Muscle layer of colon (tissue), 2 donors: ENCODE results near the gene ATOH7.
"Not testable (repeated sequence)": the region's sequence is repeated elsewhere in the genome, so short reads cannot be mapped to it uniquely, and the experiment has no call there.

Experiments used
- H3K27ac ChIP-seq: one replicate; pipeline ENCODE4 v1.7.0; 2013; ENCODE audit warnings: low read depth, mild to moderate bottlenecking, low read length, moderate library complexity
- H3K27me3 ChIP-seq, 2 donors: one replicate each; pipeline ENCODE4 v1.7.0; 2013; ENCODE audit warnings: low read length in 2 of 2, mild to moderate bottlenecking in 2 of 2; ENCODE audit not compliant: insufficient read depth in 2 of 2, control insufficient read depth in 1 of 2
- H3K36me3 ChIP-seq: one replicate; pipeline ENCODE4 v1.7.0; 2013; ENCODE audit warnings: mild to moderate bottlenecking, low read length; ENCODE audit not compliant: insufficient read depth
- H3K4me1 ChIP-seq: one replicate; pipeline ENCODE4 v1.7.0; 2013; ENCODE audit warnings: mild to moderate bottlenecking, low read length; ENCODE audit not compliant: insufficient read depth
- H3K4me3 ChIP-seq, 2 donors: one replicate each; pipeline ENCODE4 v1.7.0; 2013; ENCODE audit warnings: low read length in 2 of 2, low read depth in 1 of 2, mild to moderate bottlenecking in 1 of 2, moderate library complexity in 1 of 2
- H3K9ac ChIP-seq: one replicate; pipeline ENCODE4 v1.7.0; 2013; ENCODE audit warnings: low read length
- H3K9me3 ChIP-seq: one replicate; pipeline ENCODE4 v1.7.0; 2013; ENCODE audit warnings: mild to moderate bottlenecking, low read length
- donor health status: abdominal sarcoma.
- donor health status: Adenocarcinoma of cecum.

Gene ATOH7

GRCh38 chr10:68231817-68232251, at the start of gene ATOH7:
TSS of gene ATOH7 (minus strand) at chr10:68232113. CDS start at chr10:68231677, 436 bp downstream.
- Histone ChIP-seq H3K27ac (peak within 1 kb of the TSS; percentile 73), H3K4me1 (peaks cover 4% of the 10 kb centered on the region), H3K9ac (peak within 1 kb of the TSS; percentile 68), H3K27me3 (no peaks in the 10 kb centered on the region), H3K36me3 (no peaks in the 10 kb centered on the region), H3K4me3 (peak within 1 kb of the TSS; percentile 74 to 84), H3K9me3 (no peaks in the 10 kb centered on the region)

DNA sequence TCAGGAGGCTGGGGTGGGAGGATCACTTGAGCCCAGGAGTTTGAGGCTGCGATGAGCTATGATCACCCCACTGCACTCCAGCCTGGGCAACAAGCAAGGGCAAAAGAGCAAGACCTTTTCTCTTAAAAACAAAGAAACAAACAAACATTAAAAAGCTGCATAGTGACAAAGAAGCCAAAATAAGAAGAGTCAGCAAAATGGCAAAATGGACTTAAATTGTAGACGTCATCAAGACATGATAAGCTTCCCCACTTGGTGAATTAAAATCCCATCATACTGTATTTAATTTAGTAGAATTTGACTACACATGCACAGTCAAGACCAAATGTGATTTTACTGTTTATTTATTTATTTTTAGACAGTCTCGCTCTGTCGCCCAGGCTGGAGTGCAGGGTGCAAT, 48.8 kb upstream of the ATOH7 start:
- no peaks in the 10 kb centered on the region for H3K9me3 ChIP-seq
- H3K4me1 ChIP-seq, result no peaks in the 10 kb centered on the region
- no peaks in the 10 kb centered on the region for H3K36me3 ChIP-seq
- H3K4me3 ChIP-seq, result no peak overlapping the region
- H3K27me3 ChIP-seq, result no peaks in the 10 kb centered on the region
- H3K9ac ChIP-seq, result no peak overlapping the region
- H3K27ac ChIP-seq, result no peak overlapping the region

DNA sequence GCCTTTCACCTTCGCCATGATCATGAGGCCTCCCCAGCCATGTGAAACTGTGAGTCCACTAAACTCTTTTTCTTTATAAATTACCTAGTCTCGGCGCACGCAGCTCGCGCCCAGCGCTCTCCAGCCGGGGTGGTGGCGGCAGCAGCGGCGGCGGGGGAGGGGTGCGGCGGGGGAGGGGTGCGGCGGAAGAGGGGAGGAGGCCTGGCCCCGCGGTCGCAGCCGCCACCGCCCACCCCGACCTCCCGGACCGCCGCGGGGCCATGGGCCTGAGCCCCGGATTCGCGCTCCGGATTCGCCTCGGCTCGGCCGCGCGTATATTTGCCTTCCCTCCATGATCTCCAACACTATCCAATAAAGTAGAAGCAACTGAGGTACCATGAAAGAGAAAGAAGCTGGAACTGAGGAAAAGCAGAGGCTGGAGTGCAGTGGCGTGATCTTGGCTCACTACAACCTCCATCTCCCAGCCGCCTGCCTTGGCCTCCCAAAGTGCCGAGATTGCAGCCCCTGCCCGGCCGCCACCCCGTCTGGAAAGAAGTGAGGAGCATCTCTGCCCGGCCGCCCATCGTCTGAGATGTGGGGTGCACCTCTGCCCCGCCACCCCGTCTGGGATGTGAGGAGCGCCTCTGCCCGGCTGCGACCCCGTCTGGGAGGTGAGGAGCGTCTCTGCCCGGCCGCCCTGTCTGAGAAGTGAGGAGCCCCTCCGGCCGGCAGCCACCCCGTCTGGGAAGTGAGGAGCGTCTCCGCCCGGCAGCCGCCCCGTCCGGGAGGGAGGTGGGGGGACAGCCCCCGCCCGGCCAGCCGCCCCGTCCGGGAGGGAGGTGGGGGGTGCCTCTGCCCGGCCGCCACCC, 47.2 kb upstream of the ATOH7 start:
- not testable (repeated sequence) for H3K27me3 ChIP-seq, H3K9ac ChIP-seq, H3K4me1 ChIP-seq

DNA sequence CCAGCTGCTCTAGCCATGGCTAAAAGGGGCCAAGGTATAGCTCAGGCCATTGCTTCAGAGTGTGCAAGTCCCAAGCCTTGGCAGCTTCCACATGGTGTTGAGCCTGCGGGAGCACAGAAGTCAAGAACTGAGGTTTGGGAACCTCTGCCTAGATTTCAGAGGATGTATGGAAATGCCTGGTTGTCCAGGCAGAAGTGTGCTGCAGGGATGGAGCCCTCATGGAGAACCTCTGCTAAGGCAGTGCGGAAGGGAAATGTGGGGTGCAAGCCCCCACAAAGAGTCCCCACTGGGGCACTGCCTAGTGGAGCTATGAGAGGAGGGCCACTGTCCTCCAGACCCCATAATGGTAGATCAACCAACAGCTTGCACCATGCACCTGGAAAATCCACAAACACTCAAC, 45.9 kb upstream of the ATOH7 start:
- H3K4me3 ChIP-seq, H3K27me3 ChIP-seq, H3K27ac ChIP-seq, H3K9ac ChIP-seq, H3K4me1 ChIP-seq, H3K9me3 ChIP-seq, H3K36me3 ChIP-seq: not testable (repeated sequence)

More for the DNA sequence above, 47.2 kb upstream of the ATOH7 start:
- H3K9me3 ChIP-seq, H3K36me3 ChIP-seq, H3K4me3 ChIP-seq, H3K27ac ChIP-seq: not testable (repeated sequence)

DNA sequence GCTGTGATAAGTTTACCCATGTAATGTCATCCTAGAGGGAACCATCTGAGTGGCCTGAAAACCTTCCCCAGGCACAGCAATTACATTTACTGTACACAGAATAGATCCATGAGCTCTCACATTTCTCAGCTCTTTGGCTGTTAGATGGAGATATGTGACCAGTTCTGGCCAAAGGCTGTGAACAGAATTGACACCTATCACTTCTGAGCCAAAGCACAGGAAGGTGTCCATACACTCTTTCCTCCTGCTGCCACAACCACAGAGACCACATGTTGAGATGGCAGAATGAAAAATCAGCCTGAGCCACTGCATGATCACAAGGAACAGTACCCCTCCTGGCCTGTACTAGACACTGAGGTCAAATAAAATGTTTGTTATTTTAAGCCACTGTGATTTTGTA, 44.3 kb upstream of the ATOH7 start:
- no peaks in the 10 kb centered on the region for H3K36me3 ChIP-seq
- no peak overlapping the region for H3K9ac ChIP-seq
- no peaks in the 10 kb centered on the region for H3K9me3 ChIP-seq
- H3K4me1 ChIP-seq, result no peaks in the 10 kb centered on the region
- no peaks in the 10 kb centered on the region for H3K27me3 ChIP-seq
- H3K27ac ChIP-seq, result no peak overlapping the region
- H3K4me3 ChIP-seq, result no peak overlapping the region

GRCh38 chr10:68275600-68276126, 43.8 kb upstream of the ATOH7 start:
- Histone ChIP-seq H3K27me3 (no peaks in the 10 kb centered on the region), H3K9ac (no peak overlapping the region), H3K36me3 (no peaks in the 10 kb centered on the region), H3K9me3 (no peaks in the 10 kb centered on the region), H3K27ac (no peak overlapping the region), H3K4me3 (no peak overlapping the region), H3K4me1 (no peaks in the 10 kb centered on the region)

- Histone ChIP-seq H3K27me3 (no peaks in the 10 kb centered on the region), H3K9ac (no peak overlapping the region), H3K9me3 (no peaks in the 10 kb centered on the region), H3K4me3 (no peak overlapping the region), H3K36me3 (no peaks in the 10 kb centered on the region), H3K27ac (no peak overlapping the region), H3K4me1 (no peaks in the 10 kb centered on the region)
Observed at GRCh38 chr10:68272833-68273232, 40.9 kb upstream of the ATOH7 start.

DNA sequence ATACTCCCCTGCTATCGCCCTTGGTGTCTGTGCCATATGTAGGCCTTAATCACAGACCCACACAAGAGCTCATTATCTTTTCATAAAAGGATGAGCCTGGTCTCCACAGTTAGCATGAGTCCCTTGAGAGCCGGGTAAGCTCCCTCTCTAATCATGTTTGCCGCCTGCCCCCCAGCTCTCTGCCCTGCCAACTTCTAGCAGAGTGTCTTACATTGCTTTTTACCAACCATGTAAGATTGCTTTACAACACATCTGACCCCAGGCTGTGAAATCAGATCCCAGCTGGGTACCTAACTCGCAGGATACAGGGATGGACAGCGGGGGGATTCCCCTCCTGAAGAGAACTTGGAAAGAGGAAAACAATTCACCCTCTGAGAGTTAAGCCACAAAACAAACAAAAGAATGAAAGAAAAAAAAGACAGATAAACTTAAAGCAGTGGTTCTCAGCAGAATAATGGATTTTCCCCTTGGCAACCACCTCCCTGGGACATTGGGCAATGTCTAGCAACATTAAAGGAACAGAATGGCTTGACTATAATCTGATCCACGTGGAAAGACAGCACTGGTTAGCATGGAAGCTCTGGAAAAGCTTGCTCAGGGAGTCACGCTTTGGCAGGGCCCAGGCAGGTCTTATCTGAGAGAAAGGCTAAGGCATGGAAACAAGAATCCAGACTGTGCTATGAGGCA, 39.4 kb upstream of the ATOH7 start:
- Histone ChIP-seq H3K36me3 (no peaks in the 10 kb centered on the region), H3K9ac (no peak overlapping the region), H3K27ac (no peak overlapping the region), H3K9me3 (no peaks in the 10 kb centered on the region), H3K27me3 (no peaks in the 10 kb centered on the region), H3K4me3 (no peak overlapping the region), H3K4me1 (no peaks in the 10 kb centered on the region)

GRCh38 chr10:68269562-68270290, 37.8 kb upstream of the ATOH7 start:
- Histone ChIP-seq H3K27ac (no peak overlapping the region), H3K27me3 (no peaks in the 10 kb centered on the region)

DNA sequence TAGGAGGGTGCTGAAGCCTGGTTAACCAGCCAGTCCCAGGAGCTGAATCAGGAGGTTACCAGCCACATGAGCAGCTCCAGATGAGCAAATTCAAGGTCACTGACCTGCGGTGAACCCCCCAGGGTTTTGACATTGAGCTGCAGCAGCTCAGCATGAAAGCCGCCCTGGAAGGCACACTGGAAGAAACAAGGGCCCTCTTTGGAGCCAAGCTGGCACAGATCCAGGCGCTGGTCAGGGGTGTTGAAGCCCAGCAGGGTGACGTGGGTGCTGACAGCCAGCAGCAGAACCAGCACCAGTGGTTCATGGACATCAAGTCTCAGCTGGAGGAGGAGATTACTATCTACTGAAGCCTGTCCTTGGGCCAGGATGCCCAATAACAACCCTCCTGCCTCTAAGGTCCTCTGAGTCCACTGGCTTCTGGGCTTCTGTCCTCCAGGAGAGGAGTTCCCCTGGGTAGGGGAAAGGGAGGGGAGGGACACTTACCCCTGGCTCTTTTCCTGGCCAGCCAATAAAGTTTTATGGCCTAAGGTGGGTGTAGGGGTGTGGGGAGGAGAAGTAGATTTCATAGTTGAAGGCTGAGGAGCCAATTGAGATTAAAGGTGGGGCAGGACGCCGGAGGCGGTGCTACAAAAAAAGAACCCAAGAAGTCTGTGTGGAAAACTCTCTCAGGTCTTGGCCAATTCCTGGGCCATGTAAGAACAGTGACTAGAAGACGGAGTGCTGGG, 29.4 kb upstream of the ATOH7 start:
- Histone ChIP-seq H3K4me1 (no peaks in the 10 kb centered on the region), H3K9ac (no peak overlapping the region), H3K4me3 (no peak overlapping the region), H3K9me3 (no peaks in the 10 kb centered on the region), H3K27ac (no peak overlapping the region), H3K27me3 (no peaks in the 10 kb centered on the region), H3K36me3 (no peaks in the 10 kb centered on the region)

More at GRCh38 chr10:68269562-68270290, 37.8 kb upstream of the ATOH7 start:
- no peaks in the 10 kb centered on the region for H3K9me3 ChIP-seq
- no peaks in the 10 kb centered on the region for H3K36me3 ChIP-seq
- no peaks in the 10 kb centered on the region for H3K4me1 ChIP-seq
- no peak overlapping the region for H3K9ac ChIP-seq
- H3K4me3 ChIP-seq, result no peak overlapping the region

GRCh38 chr10:68253346-68253745, 21.4 kb upstream of the ATOH7 start:
- Histone ChIP-seq H3K9me3 (no peaks in the 10 kb centered on the region), H3K27me3 (no peaks in the 10 kb centered on the region), H3K27ac (no peak overlapping the region), H3K4me3 (no peak overlapping the region), H3K36me3 (no peaks in the 10 kb centered on the region), H3K4me1 (no peaks in the 10 kb centered on the region), H3K9ac (no peak overlapping the region)
